ENCODE data around the gene PELI1. TPM values are rescaled to one million over a fixed set of nuclear protein-coding genes. Genes with fewer than 3 reads are reported as not detected.

Gene PELI1
- total RNA-seq, 3 donors from 2014 or later (not counting 1 experiment from before 2014, with no cell fraction given): 42.3 to 141 (median 65.0) TPM

DNA sequence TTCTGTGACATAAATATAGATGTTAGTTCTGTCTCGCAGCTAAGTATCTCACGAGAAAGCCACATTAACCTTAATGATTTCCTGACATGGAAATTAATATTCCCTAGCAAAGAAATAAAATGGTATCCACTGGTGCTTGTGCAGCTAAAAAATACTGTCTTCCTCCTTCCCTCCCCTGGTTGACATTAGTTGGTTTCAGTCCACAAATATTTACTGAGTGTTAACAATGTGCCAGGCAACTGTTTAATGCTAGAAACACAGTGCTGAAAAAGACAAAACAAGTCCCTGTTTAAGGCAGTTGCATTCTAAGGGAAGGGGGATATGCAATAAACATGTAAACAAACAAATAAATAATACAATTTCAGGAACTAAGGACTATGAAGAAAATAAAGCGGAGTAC lies 80.8 kb downstream of the PELI1 start:
- TF ChIP-seq, protein P1, sequence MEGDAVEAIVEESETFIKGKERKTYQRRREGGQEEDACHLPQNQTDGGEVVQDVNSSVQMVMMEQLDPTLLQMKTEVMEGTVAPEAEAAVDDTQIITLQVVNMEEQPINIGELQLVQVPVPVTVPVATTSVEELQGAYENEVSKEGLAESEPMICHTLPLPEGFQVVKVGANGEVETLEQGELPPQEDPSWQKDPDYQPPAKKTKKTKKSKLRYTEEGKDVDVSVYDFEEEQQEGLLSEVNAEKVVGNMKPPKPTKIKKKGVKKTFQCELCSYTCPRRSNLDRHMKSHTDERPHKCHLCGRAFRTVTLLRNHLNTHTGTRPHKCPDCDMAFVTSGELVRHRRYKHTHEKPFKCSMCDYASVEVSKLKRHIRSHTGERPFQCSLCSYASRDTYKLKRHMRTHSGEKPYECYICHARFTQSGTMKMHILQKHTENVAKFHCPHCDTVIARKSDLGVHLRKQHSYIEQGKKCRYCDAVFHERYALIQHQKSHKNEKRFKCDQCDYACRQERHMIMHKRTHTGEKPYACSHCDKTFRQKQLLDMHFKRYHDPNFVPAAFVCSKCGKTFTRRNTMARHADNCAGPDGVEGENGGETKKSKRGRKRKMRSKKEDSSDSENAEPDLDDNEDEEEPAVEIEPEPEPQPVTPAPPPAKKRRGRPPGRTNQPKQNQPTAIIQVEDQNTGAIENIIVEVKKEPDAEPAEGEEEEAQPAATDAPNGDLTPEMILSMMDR (IDR thresholded peaks at IDR 0.05): no peak
- Mint-ChIP-seq H3K27me3 (ENCODE audit: low read depth in 2 of 2) (no peaks in the 10 kb centered on the region), H3K27ac (no peak overlapping the region), H3K9me3 (no peaks in the 10 kb centered on the region), H3K4me3 (no peak overlapping the region), H3K4me1 (peaks cover 5 to 6% of the 10 kb centered on the region in 2 donors), H3K36me3 (no peaks in the 10 kb centered on the region)
- no peaks in the 10 kb centered on the region for H3K36me3 ChIP-seq (ENCODE audit: control insufficient read depth, insufficient read depth, low read length)
- no peaks in the 10 kb centered on the region for H3K27me3 ChIP-seq (ENCODE audit: control insufficient read depth, insufficient read depth, low read length)
- ATAC-seq: no peak
- DNase-seq: no peak
- no peaks in the 10 kb centered on the region for H3K4me1 ChIP-seq (ENCODE audit: control insufficient read depth, insufficient read depth, low read length)
- no peaks in the 10 kb centered on the region for H3K9me3 ChIP-seq (ENCODE audit: control insufficient read depth, insufficient read depth, low read length)
- 64% methylated on average over 3 of the region's 3 CpGs for WGBS (ENCODE audit: insufficient coverage)
- intact Hi-C loops (cut with micrococcal nuclease): no loop called here
- no peak overlapping the region for H3K27ac ChIP-seq (ENCODE audit: low read length)
- no peak overlapping the region for H3K4me3 ChIP-seq (ENCODE audit: low read length)

DNA sequence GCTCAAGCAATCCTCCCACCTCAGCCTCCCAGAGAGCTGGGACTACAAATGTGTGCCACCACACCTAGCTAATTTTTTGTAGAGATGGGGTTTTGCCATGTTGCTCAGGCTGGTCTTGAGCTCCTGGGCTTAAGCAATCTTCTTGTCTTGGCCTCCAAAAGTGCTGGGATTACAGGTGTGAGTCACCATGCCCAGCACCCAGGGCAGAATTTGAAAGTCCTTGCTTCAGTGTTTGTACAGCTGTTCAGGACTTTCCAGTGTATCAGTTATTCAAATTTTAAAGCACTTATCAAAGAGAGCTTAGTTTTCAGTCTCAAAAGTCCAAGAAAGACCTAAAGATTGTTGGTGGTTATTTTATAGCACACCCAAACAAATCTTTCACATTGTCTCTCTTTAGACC lies 81.4 kb downstream of the PELI1 start:
- no peaks in the 10 kb centered on the region for H3K27me3 Mint-ChIP-seq (ENCODE audit: low read depth in 2 of 2)
- no peaks in the 10 kb centered on the region for H3K4me1 ChIP-seq (ENCODE audit: control insufficient read depth, insufficient read depth, low read length)
- no peaks in the 10 kb centered on the region for H3K9me3 Mint-ChIP-seq
- H3K27ac ChIP-seq (ENCODE audit: low read length): no peak overlapping the region
- no peaks in the 10 kb centered on the region for H3K9me3 ChIP-seq (ENCODE audit: control insufficient read depth, insufficient read depth, low read length)
- no peaks in the 10 kb centered on the region for H3K27me3 ChIP-seq (ENCODE audit: control insufficient read depth, insufficient read depth, low read length)
- H3K4me3 Mint-ChIP-seq: no peak overlapping the region
- no peaks in the 10 kb centered on the region for H3K36me3 ChIP-seq (ENCODE audit: control insufficient read depth, insufficient read depth, low read length)
- DNase-seq: no peak
- H3K4me3 ChIP-seq (ENCODE audit: low read length): no peak overlapping the region
- peaks cover 5 to 6% of the 10 kb centered on the region in 2 donors for H3K4me1 Mint-ChIP-seq
- no peaks in the 10 kb centered on the region for H3K36me3 Mint-ChIP-seq
- no peak for ATAC-seq
- TF ChIP-seq, protein P1 (IDR thresholded peaks at IDR 0.05): no peak
- intact Hi-C loops (cut with micrococcal nuclease): no loop called here
- H3K27ac Mint-ChIP-seq: no peak overlapping the region

DNA sequence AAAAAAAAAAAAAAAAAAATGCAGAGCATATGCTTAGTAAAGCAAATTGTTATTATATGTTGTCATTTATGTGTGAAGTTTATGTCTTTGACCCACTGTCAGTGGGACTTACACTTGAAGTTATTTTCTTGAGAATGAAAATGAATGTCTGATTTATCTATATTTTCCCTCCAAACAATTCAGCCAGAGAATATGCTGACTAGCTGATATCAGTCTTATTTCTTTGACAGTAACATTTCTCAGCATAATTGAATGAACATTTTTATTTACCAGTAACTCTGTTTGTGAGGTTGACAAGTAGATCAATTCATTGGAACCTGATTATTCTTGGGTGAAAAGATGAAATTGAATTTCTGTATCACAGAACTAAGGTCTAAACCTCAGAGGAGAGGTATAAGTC lies 85.0 kb downstream of the PELI1 start:
- intact Hi-C loops (cut with micrococcal nuclease): no loop called here
- Histone ChIP-seq H3K27ac (ENCODE audit: low read length) (no peak overlapping the region), H3K27me3 (ENCODE audit: control insufficient read depth, insufficient read depth, low read length) (no peaks in the 10 kb centered on the region), H3K36me3 (ENCODE audit: control insufficient read depth, insufficient read depth, low read length) (no peaks in the 10 kb centered on the region), H3K4me1 (ENCODE audit: control insufficient read depth, insufficient read depth, low read length) (no peaks in the 10 kb centered on the region), H3K4me3 (ENCODE audit: low read length) (no peak overlapping the region), H3K9me3 (ENCODE audit: control insufficient read depth, insufficient read depth, low read length) (no peaks in the 10 kb centered on the region)
- DNase-seq (no peak), ATAC-seq (no peak)
- Mint-ChIP-seq H3K9me3 (no peaks in the 10 kb centered on the region), H3K36me3 (no peaks in the 10 kb centered on the region), H3K27ac (no peak overlapping the region), H3K4me1 (no peaks in the 10 kb centered on the region), H3K27me3 (ENCODE audit: low read depth in 2 of 2) (no peaks in the 10 kb centered on the region), H3K4me3 (no peak overlapping the region)
- TF ChIP-seq, protein P1 (IDR thresholded peaks at IDR 0.05): no peak

DNA sequence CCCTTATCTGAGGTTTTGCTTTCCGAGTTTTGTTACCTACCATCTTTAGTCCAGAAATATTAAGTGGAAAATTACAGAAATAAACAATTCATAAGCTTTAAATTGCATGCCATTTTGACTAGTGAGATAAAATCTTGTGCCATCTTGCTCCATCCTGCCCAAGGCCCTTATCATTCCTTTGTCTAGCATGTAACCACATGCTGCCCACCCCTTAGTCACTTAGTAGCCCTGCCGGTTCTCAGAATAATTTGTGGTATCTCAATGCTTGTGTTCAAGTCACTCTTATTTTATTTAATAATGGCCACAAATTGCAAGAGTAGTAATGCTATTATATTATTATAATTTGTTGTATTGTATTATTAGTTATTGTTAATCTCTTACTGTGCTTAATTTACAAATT lies 88.2 kb downstream of the PELI1 start:
- H3K36me3 Mint-ChIP-seq: no peaks in the 10 kb centered on the region
- Histone ChIP-seq H3K9me3 (ENCODE audit: control insufficient read depth, insufficient read depth, low read length) (no peaks in the 10 kb centered on the region), H3K27ac (ENCODE audit: low read length) (no peak overlapping the region), H3K4me3 (ENCODE audit: low read length) (no peak overlapping the region), H3K36me3 (ENCODE audit: control insufficient read depth, insufficient read depth, low read length) (no peaks in the 10 kb centered on the region), H3K4me1 (ENCODE audit: control insufficient read depth, insufficient read depth, low read length) (no peaks in the 10 kb centered on the region), H3K27me3 (ENCODE audit: control insufficient read depth, insufficient read depth, low read length) (no peaks in the 10 kb centered on the region)
- TF ChIP-seq, protein P1 (IDR thresholded peaks at IDR 0.05): no peak
- no peak for DNase-seq
- no peak overlapping the region for H3K4me3 Mint-ChIP-seq
- WGBS (ENCODE audit: insufficient coverage): no CpG with 5 or more reads among the region's 2 CpGs
- no peaks in the 10 kb centered on the region for H3K4me1 Mint-ChIP-seq
- H3K9me3 Mint-ChIP-seq: no peaks in the 10 kb centered on the region
- intact Hi-C loops (cut with micrococcal nuclease): no loop called here
- ATAC-seq: no peak
- H3K27ac Mint-ChIP-seq: no peak overlapping the region
- peaks cover 0 to 5% of the 10 kb centered on the region in 2 donors for H3K27me3 Mint-ChIP-seq (ENCODE audit: low read depth in 2 of 2)
